ENCODE data around the gene KRT13. TPM values are rescaled to one million over a fixed set of nuclear protein-coding genes. Genes with fewer than 3 reads are reported as not detected.

The KRT13 gene
- total and polyA plus RNA-seq, 2 of the 4 experiments (the other 2 are of a cell fraction), result 0.18 to 0.56 TPM

GRCh38 chr17:41529491-41529915 is 24.1 kb upstream of the KRT13 start (continued):
- no peak for TF ChIP-seq CTCF (conservative IDR thresholded peaks at IDR 0.05; ENCODE audit: low read depth, low read length)
- TF ChIP-seq RFX5 (IDR thresholded peaks at IDR 0.05; ENCODE audit: low read depth, low read length), result no peak

- Histone ChIP-seq H3K4me2 (ENCODE audit: low read depth, low read length) (no peak overlapping the region), H4K20me1 (ENCODE audit: insufficient read depth, low read length) (no peaks in the 10 kb centered on the region), H4K91ac (ENCODE audit: insufficient read depth, low read depth, low read length) (peak overlapping the region; percentile 39; the same call in 1 of the 2 replicates), H2BK120ac (ENCODE audit: low read depth, low read length) (peak overlapping the region; percentile 67; the same call in 1 of the 2 replicates), H3K9me3 (ENCODE audit: control insufficient read depth, insufficient read depth, low read length) (no peaks in the 10 kb centered on the region), H3K18ac (ENCODE audit: low read depth, low read length) (no peak overlapping the region), H3K14ac (replicated peaks; ENCODE audit: low read depth, low read length) (peak overlapping the region; percentile 33; the same call in 1 of the 2 replicates), H3K23ac (ENCODE audit: low read depth, low read length) (no peak overlapping the region), H3K36me3 (ENCODE audit: control insufficient read depth, insufficient read depth, low read length) (no peaks in the 10 kb centered on the region), H3K79me1 (ENCODE audit: low read depth in 1 of 2, low read length in 2 of 2) (no peaks in the 10 kb centered on the region), H4K8ac (ENCODE audit: low read depth in 2 of 2, low read length in 2 of 2) (0 out of 4 replicates have a peak overlapping the region, but pooled peaks of 1 of the 2 experiments have one; percentile 19), H3K27me3 (ENCODE audit: control insufficient read depth, insufficient read depth, low read length) (peaks cover 2% of the 10 kb centered on the region; the same call in 1 of the 2 replicates), H2BK15ac (ENCODE audit: low read depth, low read length) (peak overlapping the region; percentile 54; the same call in 1 of the 3 replicates), H2AFZ (replicated peaks; ENCODE audit: low read length, poor library complexity) (no peak overlapping the region), H3K56ac (ENCODE audit: extremely low read depth, insufficient read depth, low read length) (no peak overlapping the region), H3K9ac (ENCODE audit: low read depth, low read length) (no peak overlapping the region), H3K9me1 (ENCODE audit: insufficient read depth, low read length) (peaks cover 17% of the 10 kb centered on the region), H3K4ac (ENCODE audit: low read depth, low read length) (peak overlapping the region; percentile 60; the same call in 1 of the 2 replicates), H3K4me1 (ENCODE audit: control insufficient read depth, insufficient read depth, low read length) (peaks cover 11% of the 10 kb centered on the region), H4K5ac (ENCODE audit: low read depth, low read length) (no peak overlapping the region), H2BK20ac (ENCODE audit: low read depth, low read length) (peak overlapping the region; percentile 62), H2AK9ac (replicated peaks; ENCODE audit: low read depth, low read length, poor library complexity) (peak overlapping the region; percentile 86), H3K27ac (ENCODE audit: insufficient read depth, low read length) (no peak overlapping the region), H3K4me3 (ENCODE audit: insufficient read depth, low read depth, low read length) (no peak overlapping the region), H2AK5ac (ENCODE audit: low read depth, low read length) (peak overlapping the region; percentile 75), H2BK5ac (ENCODE audit: low read depth, low read length, poor library complexity, severe bottlenecking) (no peak overlapping the region)
- dilution Hi-C loops (cut with HindIII; ENCODE audit: low sequenced_read_pairs, unreplicated experiment) (no loop called here), in situ Hi-C loops (cut with MboI; ENCODE audit: low sequenced_read_pairs) (no loop called here), intact Hi-C loops (cut with micrococcal nuclease) (no loop called here)
- DNase-seq (no peak), ATAC-seq (ENCODE audit: low read depth) (no peak)
- WGBS, 2 experiments (ENCODE audit: extremely low coverage in 2 of 2, insufficient read length in 1 of 2), result 95% methylated on average over 6 of the region's 10 CpGs; no CpG with 5 or more reads in 1 of the 2 experiments
- BruUV-seq (replicated peaks), result no TSS peak
- ChIA-PET CTCF (interaction anchor here (1.6 kb wide), 1 partner anchor 20 kb away, joined by 5 read pairs; no protein-coding TSS in a partner anchor), POLR2A (ENCODE audit: unreplicated experiment) (no interaction called here)
- TF ChIP-seq RFX5 (IDR thresholded peaks at IDR 0.05; ENCODE audit: low read depth, low read length) (no peak), CEBPB (IDR thresholded peaks at IDR 0.05; ENCODE audit: low read depth, low read length) (no peak), MAFK (IDR thresholded peaks at IDR 0.05; ENCODE audit: low read depth, low read length) (no peak), USF2 (IDR thresholded peaks at IDR 0.05; ENCODE audit: low read depth, low read length) (no peak), MXI1 (IDR thresholded peaks at IDR 0.05; ENCODE audit: borderline replicate concordance, low read depth, low read length) (no peak), BHLHE40 (IDR thresholded peaks at IDR 0.05; ENCODE audit: low read depth, low read length) (no peak), CHD1 (IDR thresholded peaks at IDR 0.05; ENCODE audit: low read depth, low read length) (no peak)
Measured at GRCh38 chr17:41528959-41529353, 23.5 kb upstream of the KRT13 start.

Measured in IMR-90 (cell line).